HG03097 (cell line): ENCODE data around the gene RIN3.

Experiments
- ATAC-seq: cut with Tn5 transposase; IDR thresholded peaks from one replicate; pipeline ENCODE4 v1.9.1; 2021; ENCODE audit not compliant: unreplicated experiment, low FRiP score

The RIN3 gene

DNA sequence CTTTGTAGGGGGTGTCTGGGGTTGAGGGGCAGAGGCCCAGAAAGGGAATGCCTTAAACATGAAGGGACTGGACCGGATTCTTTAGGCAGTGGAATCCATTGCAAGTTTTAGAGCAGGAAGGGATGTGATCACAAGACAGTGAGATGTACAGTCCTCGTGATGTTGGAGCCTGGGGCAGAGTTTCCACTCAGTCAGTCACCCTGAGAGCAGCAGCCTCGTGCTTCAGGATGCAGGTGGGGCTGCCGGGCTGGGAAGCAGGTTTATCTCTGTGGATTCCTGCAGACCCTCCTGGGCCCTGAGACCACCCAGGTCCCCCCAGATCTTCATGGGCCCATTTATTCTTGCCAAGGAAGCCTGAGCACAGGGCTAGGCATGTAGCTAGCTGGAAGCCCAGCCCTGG, 38.5 kb downstream of the RIN3 start:
- no peak for ATAC-seq

DNA sequence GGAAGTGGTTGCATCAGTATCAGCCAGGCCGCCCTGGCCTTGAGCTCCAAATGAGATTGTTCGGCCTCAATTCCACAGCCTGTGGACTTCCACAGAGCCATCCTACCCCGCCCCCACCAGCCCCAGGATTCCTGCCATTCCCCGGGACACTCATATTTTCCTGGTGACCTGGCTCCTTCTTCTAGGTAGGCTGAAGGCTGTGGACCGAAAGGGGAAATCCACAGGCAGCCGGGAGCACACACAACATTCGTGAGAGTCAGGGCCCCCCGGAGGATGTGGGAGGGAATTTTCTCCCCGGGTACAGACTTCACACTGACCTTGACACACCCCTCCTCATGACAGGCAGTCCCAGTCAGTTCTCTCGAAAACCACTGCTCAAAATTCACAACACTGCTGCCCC, 39.9 kb downstream of the RIN3 start:
- no peak for ATAC-seq

DNA sequence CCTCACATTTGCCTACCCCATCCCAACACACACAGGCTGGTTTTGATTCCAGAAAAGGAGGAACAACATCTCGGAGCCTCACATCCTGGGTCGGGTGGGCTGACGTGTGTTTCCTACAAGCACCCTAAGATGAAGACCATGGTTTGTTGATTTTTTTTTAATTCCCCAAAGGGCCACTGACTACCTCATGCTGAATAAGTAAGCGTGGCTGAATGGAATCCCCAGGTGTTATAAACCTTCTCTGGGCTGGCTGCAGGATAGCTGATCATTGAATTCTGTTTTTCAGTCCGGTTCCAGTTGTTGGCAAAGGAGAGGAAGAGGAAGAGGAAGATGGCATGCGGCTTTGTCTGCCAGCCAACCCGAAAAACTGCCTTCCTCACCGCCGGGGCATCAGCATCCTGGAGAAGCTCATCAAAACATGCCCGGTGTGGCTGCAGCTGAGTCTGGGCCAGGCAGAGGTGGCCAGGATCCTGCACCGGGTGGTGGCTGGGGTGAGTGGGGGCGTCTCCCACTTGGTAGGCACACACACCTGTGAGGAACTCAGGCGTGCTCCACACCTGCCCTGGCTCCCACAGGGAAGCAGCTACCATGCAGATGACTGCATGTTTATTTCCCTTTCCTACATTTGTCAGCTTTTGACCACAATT, 42.0 kb downstream of the RIN3 start:
- ATAC-seq, result no peak

DNA sequence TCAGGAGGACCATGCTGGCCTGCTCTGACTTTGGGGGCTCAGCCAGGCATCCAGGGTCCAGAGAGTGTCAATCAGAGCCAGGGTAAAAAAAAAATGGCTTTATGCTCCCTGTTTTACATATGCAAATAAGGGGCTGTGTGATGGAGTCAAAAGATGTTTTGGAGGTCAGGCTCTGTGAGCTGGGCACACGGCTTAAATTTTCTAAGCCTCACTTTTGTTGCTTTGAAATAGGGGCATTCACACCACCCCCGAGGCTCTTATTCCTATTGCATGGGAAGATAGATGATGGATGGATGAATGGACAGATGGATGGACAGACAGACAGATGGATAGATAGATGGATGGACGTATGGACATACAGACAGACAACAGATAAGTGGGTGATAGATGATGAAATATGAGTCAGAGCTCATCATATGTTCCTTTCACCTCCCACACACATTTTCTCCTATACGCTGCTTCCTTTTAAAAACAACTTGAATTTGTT, 42.7 kb downstream of the RIN3 start:
- no peak for ATAC-seq

DNA sequence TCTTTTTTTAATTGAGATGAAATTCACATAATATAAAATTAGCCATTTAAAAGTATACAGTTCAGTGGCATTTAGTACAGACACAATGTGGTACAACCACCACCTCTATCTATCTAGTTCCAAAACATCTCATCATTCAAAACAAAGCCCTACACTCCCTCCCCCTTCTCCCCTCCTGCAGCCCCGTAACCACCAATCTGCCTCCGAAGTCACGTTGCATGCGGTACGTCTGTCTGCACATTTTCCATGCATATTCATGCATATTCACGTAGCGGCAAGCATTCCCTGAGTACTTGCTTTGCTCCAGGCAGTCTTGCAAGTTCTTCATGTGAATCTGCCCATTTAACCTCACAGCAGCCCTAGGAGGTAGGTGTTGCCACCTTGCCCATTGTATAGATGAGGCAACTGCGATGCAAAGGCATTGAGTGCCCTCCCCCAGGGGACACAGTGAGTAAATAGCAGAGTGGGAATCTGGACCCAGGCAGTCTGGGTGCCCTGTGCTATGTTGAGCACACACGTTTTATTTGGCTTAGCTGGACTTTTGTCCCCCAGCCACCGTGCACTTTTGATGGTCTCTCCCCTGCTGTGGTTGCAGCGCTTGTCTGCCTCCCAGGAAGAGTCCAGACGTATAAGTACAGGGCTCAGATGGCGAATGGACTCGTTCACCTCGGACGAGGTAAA, 43.4 kb downstream of the RIN3 start:
- no peak for ATAC-seq

DNA sequence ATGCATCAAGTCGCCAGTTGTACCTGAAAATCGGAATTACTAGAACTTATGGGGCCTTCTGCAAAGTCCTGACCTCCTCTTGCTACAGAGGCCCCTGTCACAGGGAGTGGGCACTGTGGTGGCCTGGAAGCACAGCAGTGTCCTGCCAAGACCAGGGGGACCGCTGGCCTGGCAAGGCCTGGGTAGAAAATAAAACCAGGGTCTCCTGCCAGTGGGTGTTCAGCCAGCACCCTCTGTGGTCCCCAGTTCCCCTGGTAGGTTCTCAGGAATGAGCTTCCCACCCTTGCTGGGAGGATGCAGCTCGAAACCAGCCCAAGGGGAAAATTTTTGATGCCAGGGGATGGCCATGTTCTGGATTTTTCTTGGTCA, 43.9 kb downstream of the RIN3 start:
- ATAC-seq, result no peak

DNA sequence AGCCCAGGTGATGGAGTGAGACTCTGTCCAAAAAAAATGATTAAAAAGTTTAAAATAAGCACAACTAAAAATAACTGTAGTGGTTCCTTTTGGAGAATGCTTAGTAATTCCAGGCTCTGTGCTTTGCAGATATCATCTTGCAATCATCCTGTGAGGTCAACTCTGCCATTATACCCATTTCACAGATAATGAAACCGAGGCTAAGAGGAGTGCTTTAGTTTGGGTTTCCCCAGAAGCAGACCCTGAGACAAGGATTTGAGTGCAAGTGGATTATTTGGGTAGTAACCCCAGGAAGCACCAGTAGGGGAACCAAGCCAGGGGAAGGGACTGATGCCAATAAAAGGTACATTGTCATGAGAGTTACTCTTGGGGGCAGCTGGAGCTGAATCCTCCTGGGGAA, 44.7 kb downstream of the RIN3 start:
- no peak for ATAC-seq

DNA sequence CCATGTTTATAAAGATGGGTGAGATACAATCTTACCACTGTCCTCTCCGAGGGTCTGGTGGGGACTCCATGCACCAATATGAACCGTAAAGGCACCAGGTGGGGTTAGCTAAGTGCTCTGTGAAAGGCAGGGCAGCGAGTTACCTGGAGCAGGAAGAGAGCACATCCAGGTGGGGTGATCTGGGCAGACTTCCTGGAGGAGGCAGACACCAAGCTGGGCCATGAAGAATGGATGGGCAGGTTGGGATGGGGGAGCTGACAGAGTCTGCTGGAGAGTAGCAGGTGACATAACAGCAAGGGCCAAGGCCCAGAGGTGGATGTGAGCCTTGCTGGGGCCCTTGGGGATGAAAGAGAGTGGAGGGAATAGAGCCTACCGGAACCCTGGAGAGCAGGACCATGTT, 45.9 kb downstream of the RIN3 start:
- no peak for ATAC-seq

DNA sequence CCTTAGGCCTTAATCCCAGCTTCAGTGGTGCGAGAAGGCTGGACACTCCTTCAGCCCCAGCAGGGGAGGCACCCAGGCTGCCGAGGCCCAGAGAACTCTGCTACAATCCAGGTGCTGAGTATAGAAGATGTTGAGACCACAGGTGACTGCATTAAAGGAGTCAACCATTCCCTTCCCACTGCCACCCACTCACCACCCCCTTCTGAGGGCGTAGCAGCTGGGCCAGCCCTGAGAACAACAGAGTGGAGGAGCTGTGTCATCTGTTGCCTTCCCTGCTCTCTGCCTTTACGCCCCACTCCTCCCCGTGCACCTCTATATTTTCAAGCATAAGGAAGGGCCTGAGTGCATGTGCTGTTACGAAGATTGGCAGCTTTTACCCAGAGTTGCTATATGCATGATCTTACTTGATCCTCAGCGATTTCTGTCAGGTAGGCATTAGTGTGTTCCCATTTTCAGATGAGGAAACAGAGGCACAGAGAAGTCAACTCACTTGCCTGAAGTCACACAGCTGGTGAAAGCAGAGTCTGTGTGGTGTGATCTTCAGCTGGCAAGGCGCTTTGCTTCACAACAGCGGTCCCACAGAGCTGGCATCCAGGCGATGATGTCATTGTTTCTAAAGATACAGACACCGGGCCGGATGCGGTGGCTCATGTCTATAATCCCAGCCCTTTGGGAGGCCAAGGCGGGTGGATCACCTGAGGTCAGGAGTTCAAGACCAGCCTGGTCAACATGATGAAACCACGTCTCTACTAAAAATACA, 46.7 kb downstream of the RIN3 start:
- no peak for ATAC-seq

DNA sequence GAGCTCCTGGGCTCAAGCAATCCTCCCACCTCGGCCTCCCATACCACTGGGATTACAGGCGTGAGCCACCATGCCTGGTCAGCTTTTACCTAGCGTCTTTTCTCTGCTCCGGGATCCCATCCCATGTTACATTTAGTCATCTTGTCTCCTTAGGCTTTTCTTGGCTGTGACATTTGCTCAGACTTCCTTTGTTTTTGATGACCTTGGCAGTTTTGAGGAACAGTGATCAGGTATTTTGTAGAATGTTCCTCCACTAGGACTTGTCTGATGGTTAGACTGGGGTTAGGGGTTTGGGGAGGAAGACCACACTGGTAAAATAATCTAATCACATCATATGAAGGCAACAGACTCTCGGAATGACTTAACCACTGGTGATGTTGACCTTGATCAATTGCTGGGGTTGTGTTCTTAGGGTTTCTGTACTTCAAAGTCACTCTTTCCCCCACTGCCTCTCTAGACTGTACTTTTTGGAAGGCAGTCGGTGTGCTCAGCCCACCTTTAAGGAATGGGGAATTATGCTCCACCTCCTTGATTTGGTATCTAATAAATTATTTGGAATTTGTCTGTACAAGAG, 48.4 kb downstream of the RIN3 start:
- ATAC-seq, result no peak

DNA sequence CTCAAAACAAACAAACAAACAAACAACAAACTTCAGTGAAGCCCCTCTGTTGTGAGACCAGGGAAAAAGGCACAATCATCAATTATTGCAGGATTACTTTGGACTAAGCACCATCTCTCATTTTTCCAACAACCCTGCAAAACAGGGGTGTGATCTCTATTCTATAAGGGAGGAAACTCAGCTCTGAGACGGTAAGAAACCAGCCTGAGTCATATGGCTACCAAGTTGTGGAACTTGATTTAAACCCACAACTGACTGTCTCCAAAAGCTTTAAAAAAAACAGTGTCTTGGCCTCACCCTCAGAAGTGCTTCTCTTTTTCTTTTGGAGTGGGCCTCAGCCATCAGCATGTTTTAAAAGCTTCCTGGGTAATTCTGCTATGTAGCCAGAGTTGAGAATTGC, 49.8 kb downstream of the RIN3 start:
- ATAC-seq, result peak; percentile 62

DNA sequence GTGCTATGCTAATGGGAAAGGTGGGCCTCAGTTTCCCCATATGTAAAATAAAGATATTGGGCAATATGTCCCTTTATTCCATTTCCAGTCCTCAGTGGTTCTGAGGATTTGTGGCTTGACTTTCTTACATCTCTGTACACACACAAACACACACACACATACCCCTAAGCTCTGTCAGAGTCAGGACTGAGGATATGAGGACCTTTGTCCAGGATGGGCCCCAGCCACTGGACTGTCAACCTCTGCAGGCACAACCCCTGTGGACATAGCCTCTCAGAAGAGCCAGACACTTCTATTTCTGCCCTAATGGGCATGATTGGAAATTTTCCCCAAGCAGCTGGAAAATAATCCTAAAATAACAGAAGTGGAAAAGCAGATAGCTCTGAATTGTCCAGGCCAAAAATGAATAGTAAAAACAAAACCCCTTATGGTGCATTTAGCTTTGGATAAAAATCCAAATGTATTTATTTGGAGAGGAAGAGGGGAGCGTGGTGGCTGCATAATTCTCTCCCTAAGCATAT, 50.2 kb downstream of the RIN3 start:
- ATAC-seq, result no peak

DNA sequence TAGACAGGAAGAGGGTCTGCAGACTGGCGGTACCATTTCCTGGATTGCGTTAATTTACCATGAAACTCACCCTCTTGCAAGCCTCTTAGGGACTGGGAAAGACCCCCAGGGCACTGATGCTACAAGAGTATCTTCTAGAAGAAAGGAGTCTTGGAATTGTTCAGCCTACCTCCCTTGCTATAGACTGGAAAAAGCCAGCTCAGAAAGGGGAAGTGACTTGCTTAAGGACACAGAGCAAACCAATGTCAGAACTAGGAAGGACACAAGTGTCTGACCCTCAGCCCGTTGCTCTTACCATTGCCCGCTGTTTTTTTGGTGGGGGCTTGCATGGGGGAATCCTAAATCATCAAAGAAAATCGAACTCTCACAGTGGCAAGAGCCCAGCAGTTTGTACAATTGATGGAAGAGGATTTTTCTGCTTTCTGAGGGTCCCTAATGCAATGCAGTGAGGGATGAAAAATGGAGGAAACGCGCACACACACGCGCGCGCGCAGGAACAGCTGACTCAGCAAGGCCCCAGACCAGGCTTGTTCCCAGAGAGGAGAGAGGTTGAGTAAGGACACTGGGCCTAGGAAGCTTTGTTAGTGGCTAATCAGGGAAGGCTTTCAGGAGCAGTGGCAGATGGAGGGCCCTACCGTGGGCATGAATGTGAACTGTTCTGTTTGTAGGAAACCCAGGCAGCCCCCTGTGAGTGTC, 50.9 kb downstream of the RIN3 start:
- no peak for ATAC-seq

DNA sequence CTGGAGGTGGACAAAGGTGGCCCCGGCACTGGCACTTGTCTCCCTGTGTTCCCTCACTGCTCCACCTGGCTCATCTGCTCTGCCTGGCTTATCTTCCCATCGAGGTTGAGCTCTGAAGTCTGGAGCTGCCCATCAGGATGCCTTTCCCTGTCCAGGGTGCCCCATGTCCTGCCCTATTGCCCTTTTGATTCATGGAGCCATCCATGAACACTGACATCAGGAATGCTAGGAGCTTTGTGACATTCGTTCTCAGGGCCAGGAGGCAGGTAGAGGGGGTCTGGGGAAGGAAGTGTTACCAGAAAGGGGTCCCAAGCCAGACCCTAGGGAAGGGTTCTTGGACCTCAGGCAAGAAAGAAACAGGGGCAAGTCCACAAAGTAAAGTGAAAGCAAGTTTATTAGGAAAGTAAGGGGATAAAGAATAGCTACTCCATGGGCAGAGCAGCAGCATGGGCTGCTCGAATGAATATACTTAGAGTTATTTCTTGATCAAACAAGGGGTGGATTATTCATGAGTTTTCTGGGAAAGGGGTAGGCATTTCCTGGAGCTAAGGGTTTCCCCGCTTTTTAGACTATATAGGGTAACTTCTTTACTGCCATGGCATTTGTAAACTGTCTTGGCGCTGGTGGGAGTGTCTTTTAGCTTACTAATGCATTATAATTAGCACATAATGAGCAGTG, 51.6 kb downstream of the RIN3 start:
- ATAC-seq, result no peak

DNA sequence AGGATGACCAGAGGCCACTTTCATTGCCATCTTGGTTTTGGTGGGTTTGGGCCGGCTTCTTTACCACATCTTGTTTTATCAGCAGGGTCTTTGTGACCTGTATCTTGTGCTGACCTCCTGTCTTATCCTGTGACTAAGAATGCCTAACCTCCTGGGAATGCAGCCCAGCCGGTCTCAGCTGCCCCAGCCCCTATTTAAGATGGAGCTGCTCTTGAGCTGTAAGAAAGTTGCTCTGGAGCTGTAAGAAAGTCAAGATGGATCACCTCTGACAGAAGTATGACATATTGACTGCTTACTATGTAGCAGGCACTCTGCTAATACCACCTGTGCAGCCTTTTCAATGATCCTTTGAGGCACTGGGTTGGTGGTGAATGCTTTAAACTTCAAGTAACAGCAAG, 52.1 kb downstream of the RIN3 start:
- no peak for ATAC-seq

DNA sequence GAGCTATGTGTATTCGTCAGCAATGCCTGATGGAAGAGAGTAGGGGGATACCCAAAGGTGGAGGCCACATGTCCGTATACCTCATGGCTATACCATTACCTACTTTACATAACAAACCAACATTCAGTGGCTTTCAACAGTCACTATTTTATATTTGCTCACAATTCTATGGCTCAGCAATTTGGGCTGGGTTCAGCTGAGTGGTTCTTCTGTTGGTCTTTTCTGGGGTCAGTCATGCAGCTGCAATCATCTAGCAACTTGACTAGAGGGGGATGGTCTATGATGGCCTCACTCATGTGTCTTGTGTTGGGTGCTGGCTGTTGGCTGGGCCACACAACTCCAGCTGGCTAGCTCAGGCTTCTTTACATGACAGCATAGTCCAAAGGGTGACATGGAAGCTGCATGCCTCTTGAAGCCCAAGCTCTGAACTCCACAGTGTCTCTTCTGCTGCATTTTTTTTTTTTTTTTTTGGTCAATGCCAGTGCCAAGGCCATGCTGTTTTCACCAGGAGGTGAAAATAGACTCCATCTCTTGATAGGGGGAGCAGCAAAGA, 53.7 kb downstream of the RIN3 start:
- no peak for ATAC-seq

DNA sequence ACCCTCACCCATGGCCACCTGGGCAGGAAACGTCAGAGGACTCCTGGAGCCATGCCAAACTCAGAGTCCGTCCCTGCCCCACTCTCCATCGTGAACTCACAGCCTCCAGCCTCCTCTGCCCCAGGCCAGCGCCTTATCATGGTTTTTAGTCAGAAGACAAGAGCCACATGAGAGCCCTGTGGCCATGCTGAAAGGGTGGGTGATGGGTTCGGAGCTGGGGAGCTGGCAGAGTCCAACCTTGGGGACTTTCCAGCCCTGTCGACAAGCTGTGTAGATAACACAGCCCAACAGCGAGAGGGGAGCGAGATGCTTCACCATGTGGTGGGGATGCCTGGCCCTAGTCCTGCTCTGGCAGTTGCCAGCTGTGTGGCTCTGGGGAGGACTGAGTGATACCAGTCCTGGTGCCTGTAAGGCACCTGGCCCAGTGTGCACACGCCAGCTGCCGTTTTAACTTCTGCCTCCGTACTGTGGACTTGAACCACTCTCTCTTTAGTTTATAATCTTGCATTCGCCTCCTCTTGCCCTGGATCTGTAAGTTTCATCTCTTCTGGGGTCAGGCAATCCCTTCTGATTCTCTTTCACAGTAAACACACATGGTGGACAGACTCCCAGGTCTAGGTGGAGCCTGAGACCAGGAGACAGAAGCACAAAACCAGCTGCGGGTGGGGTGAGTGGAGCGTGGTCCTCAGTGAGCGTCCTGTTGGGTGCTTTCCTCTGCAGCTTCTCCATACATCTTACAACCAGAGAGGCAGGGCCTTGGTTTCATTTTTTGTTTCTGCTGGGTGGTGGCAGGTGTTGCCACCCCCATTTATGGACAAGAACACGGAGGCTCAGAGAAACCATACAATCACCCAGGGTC, 55.3 kb downstream of the RIN3 start:
- ATAC-seq, result peak; percentile 69

DNA sequence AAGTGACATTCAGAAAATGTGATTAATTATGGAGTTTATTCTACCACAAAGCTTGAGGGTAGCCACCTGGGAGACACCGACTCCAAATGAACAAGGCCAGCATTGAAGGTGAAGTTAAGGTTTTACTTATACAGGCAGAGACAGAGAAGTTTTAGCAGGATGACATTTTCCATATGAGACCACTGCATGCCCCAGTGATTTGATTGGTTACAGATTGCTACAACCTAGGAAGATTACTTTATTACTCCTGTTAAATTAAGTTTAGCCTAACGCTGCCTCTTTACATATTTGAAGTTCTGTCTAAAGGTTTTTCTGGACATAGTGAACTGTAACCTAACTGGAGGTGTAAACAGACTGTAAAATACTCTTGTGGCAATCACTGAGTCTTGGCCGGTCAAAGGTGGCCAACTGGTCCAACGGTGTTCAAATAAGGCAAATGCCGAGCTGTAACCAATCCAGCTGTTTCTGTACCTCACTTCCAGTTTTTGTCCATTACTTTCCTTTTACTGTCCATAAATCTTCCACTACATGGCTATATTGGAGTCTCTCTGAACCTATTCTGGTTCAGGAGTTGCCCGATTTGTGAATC, 57.2 kb downstream of the RIN3 start:
- ATAC-seq, result no peak

DNA sequence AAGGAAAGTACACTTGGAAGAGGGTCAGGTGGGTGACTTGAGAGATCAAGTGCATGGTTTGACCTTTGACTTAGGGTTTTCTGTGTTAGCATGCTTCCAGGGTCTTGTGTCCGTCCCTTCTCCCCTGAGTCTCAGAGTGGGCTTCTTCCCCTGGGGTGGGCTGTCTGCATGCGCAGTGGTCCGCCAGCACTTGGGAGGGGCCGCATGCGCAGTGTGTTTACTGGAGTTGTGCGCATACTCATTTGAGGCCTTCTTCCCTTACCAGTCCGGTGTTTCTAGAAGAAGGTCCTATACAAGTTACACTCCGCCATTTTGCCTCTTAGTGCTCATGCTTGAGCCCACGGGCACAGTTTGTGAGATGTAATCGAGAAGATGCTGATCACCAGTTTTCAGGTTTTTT, 58.5 kb downstream of the RIN3 start:
- ATAC-seq, result no peak
